Measurements from ENCODE around the gene SPNS1.

SPNS1 gene

GRCh38 chr16:28989363-28989762 lies 14.8 kb downstream of the SPNS1 start:
- Histone ChIP-seq H3K4me3 (no peak overlapping the region), H3K27ac (no peak overlapping the region)
- no peak for DNase-seq (ENCODE audit: low spot score)
- TF ChIP-seq CTCF (IDR thresholded peaks at IDR 0.05): no peak

GRCh38 chr16:28990375-28991040 lies 15.9 kb downstream of the SPNS1 start:
- TF ChIP-seq CTCF (IDR thresholded peaks at IDR 0.05): no peak
- H3K4me3 ChIP-seq: no peak overlapping the region
- DNase-seq (ENCODE audit: low spot score): no peak
- no peak overlapping the region for H3K27ac ChIP-seq

- DNase-seq (ENCODE audit: low spot score): no peak
- Histone ChIP-seq H3K27ac (no peak overlapping the region), H3K4me3 (no peak overlapping the region)
- no peak for TF ChIP-seq CTCF (IDR thresholded peaks at IDR 0.05)
Measured at GRCh38 chr16:28991687-28992086, 17.1 kb downstream of the SPNS1 start.

DNA sequence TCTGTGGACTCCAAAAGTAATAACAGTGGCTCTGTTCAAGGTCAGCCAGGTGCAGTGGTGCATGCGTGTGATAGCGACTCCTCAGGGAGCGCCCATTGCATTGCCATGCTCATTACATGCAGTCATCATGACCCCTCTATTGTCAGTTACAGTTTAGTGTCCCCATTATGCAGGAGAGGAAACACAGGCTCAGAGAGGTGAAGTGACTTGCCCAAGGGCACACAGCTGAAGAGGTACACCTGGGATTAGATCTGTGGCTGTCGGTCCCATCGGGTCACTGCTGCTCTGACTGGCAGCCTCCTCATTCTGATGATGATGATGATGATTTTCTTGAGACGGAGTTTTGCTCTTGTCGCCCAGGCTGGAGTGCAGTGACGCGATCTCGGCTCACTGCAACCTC lies 17.9 kb downstream of the SPNS1 start:
- no peak for TF ChIP-seq CTCF (IDR thresholded peaks at IDR 0.05)
- no peak for DNase-seq (ENCODE audit: low spot score)
- no peak overlapping the region for H3K4me3 ChIP-seq
- no peak overlapping the region for H3K27ac ChIP-seq

- no peak for TF ChIP-seq CTCF (IDR thresholded peaks at IDR 0.05)
- H3K4me3 ChIP-seq: no peak overlapping the region
- DNase-seq (ENCODE audit: low spot score): no peak
- no peak overlapping the region for H3K27ac ChIP-seq
Measured at GRCh38 chr16:28998837-28999236, 24.3 kb downstream of the SPNS1 start.

- H3K27ac ChIP-seq: no peak overlapping the region
Measured at GRCh38 chr16:28999577-28999976, 25.0 kb downstream of the SPNS1 start.

More at GRCh38 chr16:28999577-28999976, 25.0 kb downstream of the SPNS1 start:
- no peak for TF ChIP-seq CTCF (IDR thresholded peaks at IDR 0.05)
- DNase-seq (ENCODE audit: low spot score): no peak
- H3K4me3 ChIP-seq: no peak overlapping the region
